OCI-LY7 (cell line): ENCODE data around the gene CLTCL1.

Experiments used
- CTCF ChIP-seq: fragments of 200-600 bp; sonication (generic); conservative IDR thresholded peaks from 2 replicates; pipeline ENCODE4 v1.5.1; 2014; ENCODE audit warnings: mild to moderate bottlenecking, antibody characterized with exemption, low read length, moderate library complexity, mixed read lengths
- EZH2phosphoT487 ChIP-seq: fragments of 200-600 bp; sonication (generic); IDR thresholded peaks from 2 replicates; pipeline ENCODE4 v1.6.1; 2018; ENCODE audit warnings: low read depth, borderline replicate concordance, mild to moderate bottlenecking, mixed run types, antibody characterized with exemption, low read length, moderate library complexity, mixed read lengths

- TF ChIP-seq EZH2phosphoT487: no peak
- no peak for TF ChIP-seq CTCF
These were observed 40.5 kb upstream of the CLTCL1 start for GRCh38 chr22:19331975-19332374.
